Ovary (tissue), 3 donors: ENCODE measurements around the gene LARGE1.

Experiments
- EP300 ChIP-seq: sonication (generic); formaldehyde crosslinking; IDR thresholded peaks from one replicate; pipeline ENCODE4 v1.6.1; 2017; ENCODE audit warnings: antibody characterized with exemption
- POLR2A ChIP-seq: fragments of 450-650 bp; IDR thresholded peaks from one replicate; pipeline ENCODE4 v1.6.1; 2017; ENCODE audit warnings: antibody characterized with exemption, mild to moderate bottlenecking, moderate library complexity
- TF ChIP-seq, protein P1 (sequence below), 3 donors: fragments of 450-650 bp in 2 of 3; fragments of 200-600 bp in 1 of 3; IDR thresholded peaks; one replicate each; pipeline versions ENCODE4 v1.5.1 to v1.8.0; 2016 to 2022; ENCODE audit warnings: antibody characterized with exemption in 3 of 3, mild to moderate bottlenecking in 1 of 3
- donor health status: DM: no; HTN: no; CAD: no.

DNA sequence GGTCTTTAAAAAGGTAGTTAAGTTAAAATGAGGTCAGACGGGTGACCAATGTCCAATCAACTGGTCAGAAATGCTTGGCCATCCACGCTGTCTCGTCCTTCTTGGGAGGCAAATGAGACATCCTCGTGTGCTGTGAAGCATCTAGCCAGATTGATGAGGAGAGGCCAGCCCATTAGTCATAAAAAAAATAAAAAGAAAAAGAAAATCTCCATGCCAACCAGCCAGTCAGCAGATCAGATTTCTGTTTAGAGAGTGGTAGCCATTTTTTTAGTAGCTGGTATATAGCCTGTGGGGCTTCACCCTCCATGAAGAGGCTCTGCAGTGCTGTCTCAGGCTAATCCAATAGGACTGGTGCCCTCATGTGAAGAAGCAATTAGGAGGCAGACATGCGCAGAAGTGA, 519.0 kb downstream of the LARGE1 start:
- TF ChIP-seq EP300: no peak
- TF ChIP-seq, protein P1, sequence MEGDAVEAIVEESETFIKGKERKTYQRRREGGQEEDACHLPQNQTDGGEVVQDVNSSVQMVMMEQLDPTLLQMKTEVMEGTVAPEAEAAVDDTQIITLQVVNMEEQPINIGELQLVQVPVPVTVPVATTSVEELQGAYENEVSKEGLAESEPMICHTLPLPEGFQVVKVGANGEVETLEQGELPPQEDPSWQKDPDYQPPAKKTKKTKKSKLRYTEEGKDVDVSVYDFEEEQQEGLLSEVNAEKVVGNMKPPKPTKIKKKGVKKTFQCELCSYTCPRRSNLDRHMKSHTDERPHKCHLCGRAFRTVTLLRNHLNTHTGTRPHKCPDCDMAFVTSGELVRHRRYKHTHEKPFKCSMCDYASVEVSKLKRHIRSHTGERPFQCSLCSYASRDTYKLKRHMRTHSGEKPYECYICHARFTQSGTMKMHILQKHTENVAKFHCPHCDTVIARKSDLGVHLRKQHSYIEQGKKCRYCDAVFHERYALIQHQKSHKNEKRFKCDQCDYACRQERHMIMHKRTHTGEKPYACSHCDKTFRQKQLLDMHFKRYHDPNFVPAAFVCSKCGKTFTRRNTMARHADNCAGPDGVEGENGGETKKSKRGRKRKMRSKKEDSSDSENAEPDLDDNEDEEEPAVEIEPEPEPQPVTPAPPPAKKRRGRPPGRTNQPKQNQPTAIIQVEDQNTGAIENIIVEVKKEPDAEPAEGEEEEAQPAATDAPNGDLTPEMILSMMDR (IDR thresholded peaks at IDR 0.05): no peak
- no peak for TF ChIP-seq POLR2A
